Measurements from ENCODE around the gene CIDEB. TPM values are rescaled to one million over a fixed set of nuclear protein-coding genes. Genes with fewer than 3 reads are reported as not detected.
A peak's percentile ranks its signal among the peaks of the same experiment; 100 is the strongest.

Gene CIDEB
- total RNA-seq, 6 donors from 2014 or later, result 9.4 to 14.8 (median 12.8) TPM

- Histone ChIP-seq H3K4me3 (no peak overlapping the region), H3K4me1 (peaks cover 15 to 54% (median 48%) of the 10 kb centered on the region in 4 donors), H3K27me3 (no peaks in the 10 kb centered on the region), H3K27ac (peak overlapping the region; percentile 96 to 99 (median 97)), H3K9me3 (no peaks in the 10 kb centered on the region), H3K36me3 (peaks cover 0 to 14% (median 9%) of the 10 kb centered on the region in 4 donors)
- peak in 2 of 6 experiments; percentile 8 to 20 for TF ChIP-seq CTCF (IDR thresholded peaks at IDR 0.05)
- no peak for TF ChIP-seq POLR2AphosphoS5 (IDR thresholded peaks at IDR 0.05)
- TF ChIP-seq POLR2A (IDR thresholded peaks at IDR 0.05), result no peak
- no peak for TF ChIP-seq EP300 (IDR thresholded peaks at IDR 0.05)
- WGBS, 2 donors, result 44 to 68% methylated on average over 3 of the region's 3 CpGs
- ATAC-seq (ENCODE audit: low FRiP score in 2 of 2), result no peak
- DNase-seq, result peak in 1 of 2 donors; percentile 43
Measured at GRCh38 chr14:24273422-24273998, 34.3 kb downstream of the CIDEB start.

DNA sequence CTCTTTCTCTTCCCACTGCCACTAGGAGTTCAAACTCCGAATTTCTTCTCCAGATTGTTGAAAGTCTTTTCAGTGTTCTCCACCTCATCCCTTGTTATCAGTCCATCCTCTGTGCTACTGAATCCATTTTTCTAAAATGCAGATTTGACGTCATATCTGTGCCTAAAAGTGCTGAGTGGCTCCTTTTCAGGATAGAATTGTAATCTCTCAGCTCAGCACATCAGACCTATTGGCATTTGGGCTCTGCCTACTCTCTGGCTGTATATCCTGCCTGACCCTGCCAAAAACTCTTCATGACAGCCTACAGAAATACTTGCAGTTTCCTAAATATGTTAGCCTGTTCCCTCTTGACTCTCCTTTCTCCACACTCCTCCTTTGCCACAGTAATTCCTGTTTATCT lies 35.3 kb downstream of the CIDEB start:
- 75 to 86% methylated on average over 2 of the region's 2 CpGs for WGBS, 2 donors
- TF ChIP-seq POLR2AphosphoS5 (IDR thresholded peaks at IDR 0.05) (no peak), POLR2A (IDR thresholded peaks at IDR 0.05) (no peak), EP300 (IDR thresholded peaks at IDR 0.05) (peak in 1 of 4 donors; percentile 8)
- peaks cover 13 to 51% (median 44%) of the 10 kb centered on the region in 4 donors for H3K4me1 ChIP-seq

GRCh38 chr14:24271834-24272263 lies 35.9 kb downstream of the CIDEB start:
- Histone ChIP-seq H3K4me1 (peaks cover 13 to 47% (median 42%) of the 10 kb centered on the region in 4 donors), H3K27ac (peak overlapping the region; percentile 96 to 99 (median 97)), H3K36me3 (peaks cover 2 to 31% (median 22%) of the 10 kb centered on the region in 4 donors), H3K27me3 (no peaks in the 10 kb centered on the region), H3K4me3 (peak overlapping the region; percentile 82 to 96 (median 86)), H3K9me3 (no peaks in the 10 kb centered on the region)
- DNase-seq (no peak), ATAC-seq (ENCODE audit: low FRiP score in 2 of 2) (no peak)
- 20 to 23% methylated on average over 3 of the region's 3 CpGs for WGBS, 2 donors
- no peak for TF ChIP-seq EP300 (IDR thresholded peaks at IDR 0.05)
- no peak for TF ChIP-seq POLR2A (IDR thresholded peaks at IDR 0.05)
- no peak for TF ChIP-seq CTCF (IDR thresholded peaks at IDR 0.05)
- no peak for TF ChIP-seq POLR2AphosphoS5 (IDR thresholded peaks at IDR 0.05)

More for the DNA sequence above, 35.3 kb downstream of the CIDEB start:
- H3K36me3 ChIP-seq, result peaks cover 0 to 24% (median 17%) of the 10 kb centered on the region in 4 donors
- peak overlapping the region; percentile 96 to 99 (median 97) for H3K27ac ChIP-seq
- DNase-seq, result no peak
- no peaks in the 10 kb centered on the region for H3K9me3 ChIP-seq
- no peak overlapping the region for H3K4me3 ChIP-seq
- ATAC-seq (ENCODE audit: low FRiP score in 2 of 2), result no peak
- H3K27me3 ChIP-seq, result no peaks in the 10 kb centered on the region

GRCh38 chr14:24271134-24271833 lies 36.5 kb downstream of the CIDEB start, which contains the start of gene RABGGTA:
Gene RABGGTA (minus strand): TSS chr14:24271597. CDS start chr14:24271115, 482 bp downstream.
- Histone ChIP-seq H3K36me3 (peaks cover 4 to 36% (median 28%) of the 10 kb centered on the region in 4 donors), H3K27me3 (no peaks in the 10 kb centered on the region), H3K27ac (peak within 1 kb of the TSS; percentile 96 to 99 (median 97)), H3K4me3 (peak within 1 kb of the TSS; percentile 82 to 96 (median 86)), H3K9me3 (no peaks in the 10 kb centered on the region), H3K4me1 (peaks cover 13 to 47% (median 40%) of the 10 kb centered on the region in 4 donors)
- DNase-seq (peak; percentile 93 to 96), ATAC-seq (ENCODE audit: low FRiP score in 2 of 2) (peak; percentile 94 to 97)
- TF ChIP-seq CTCF (IDR thresholded peaks at IDR 0.05) (peak; percentile 72 to 94 (median 92)), POLR2AphosphoS5 (IDR thresholded peaks at IDR 0.05) (peak; percentile 83 to 86), EP300 (IDR thresholded peaks at IDR 0.05) (peak in 1 of 4 donors; percentile 31), POLR2A (IDR thresholded peaks at IDR 0.05) (peak in 2 of 4 donors; percentile 65 to 84)
- WGBS, 2 donors, result 1 to 5% methylated on average over 3 to 37 of the region's 61 CpGs

DNA sequence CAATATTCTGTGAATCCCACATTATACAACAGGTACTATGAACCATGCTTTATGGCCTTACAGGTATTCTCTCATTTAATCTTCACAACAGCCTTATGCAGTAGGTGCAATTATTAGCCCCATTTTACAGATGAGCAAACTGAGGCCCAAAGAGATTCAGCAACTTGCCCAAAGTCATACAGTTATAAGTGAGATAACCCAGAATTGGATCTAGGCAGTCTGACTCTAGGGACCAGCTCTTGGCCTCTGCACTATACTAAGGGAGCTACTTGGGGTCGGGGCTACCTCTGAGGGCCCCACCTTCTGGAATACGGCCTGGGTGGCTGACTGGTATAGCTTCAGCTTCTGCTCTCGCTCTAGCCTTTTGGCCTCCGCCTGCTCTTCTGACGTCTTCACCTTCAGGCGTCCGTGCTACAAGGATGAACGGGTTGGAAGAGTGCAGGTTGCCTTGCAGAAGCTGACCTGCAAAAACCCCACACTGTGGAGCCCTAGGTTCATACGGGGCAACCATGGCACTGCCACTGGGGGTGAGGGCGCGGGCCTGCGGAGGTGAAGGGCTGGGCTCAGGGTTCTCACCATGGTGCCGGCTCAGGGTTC lies 37.1 kb downstream of the CIDEB start:
- Histone ChIP-seq H3K27me3 (no peaks in the 10 kb centered on the region), H3K9me3 (no peaks in the 10 kb centered on the region), H3K27ac (peak overlapping the region; percentile 96 to 99 (median 97)), H3K4me3 (peak overlapping the region; percentile 82 to 96 (median 86)), H3K36me3 (peaks cover 7 to 43% (median 34%) of the 10 kb centered on the region in 4 donors), H3K4me1 (peaks cover 13 to 40% (median 38%) of the 10 kb centered on the region in 4 donors)
- DNase-seq (no peak), ATAC-seq (ENCODE audit: low FRiP score in 2 of 2) (no peak)
- TF ChIP-seq POLR2A (IDR thresholded peaks at IDR 0.05) (no peak), EP300 (IDR thresholded peaks at IDR 0.05) (no peak), POLR2AphosphoS5 (IDR thresholded peaks at IDR 0.05) (no peak), CTCF (IDR thresholded peaks at IDR 0.05) (no peak)
- 18 to 59% methylated on average over 5 to 12 of the region's 13 CpGs for WGBS, 2 donors
